Measurements from ENCODE around the gene MYL9. TPM values are rescaled to one million over a fixed set of nuclear protein-coding genes. Genes with fewer than 3 reads are reported as not detected.

The MYL9 gene
- total RNA-seq (1,000 to 10,000 TPM in 1 of 7 donors, 100 to 1,000 TPM in 5, 10 to 100 TPM in 1; 69.5 to 1,408 (median 681) TPM), polyA plus RNA-seq (100 to 1,000 TPM; 269 to 691 TPM)
- long read RNA-seq, donor 1, transcript MYL9-201 (4 exons, 2,821 nt): major isoform, 119 of 182 reads
- long read RNA-seq, donor 1, partial matches to known transcripts: 14 of 182 reads
- long read RNA-seq, donor 1, other reads (novel, unspliced or antisense): 49 of 182 reads
- long read RNA-seq, donor 2, transcript MYL9-201 (4 exons, 2,821 nt): major isoform, 55 of 92 reads
- long read RNA-seq, donor 2, partial matches to known transcripts: 25 of 92 reads
- long read RNA-seq, donor 2, other reads (novel, unspliced or antisense): 11 of 92 reads
- long read RNA-seq, donor 3, transcript MYL9-201 (4 exons, 2,821 nt): major isoform, 236 of 297 reads
- long read RNA-seq, donor 3, transcript MYL9-202 (3 exons, 1,024 nt): minor isoform, 7 of 297 reads
- long read RNA-seq, donor 3, partial matches to known transcripts: 46 of 297 reads
- long read RNA-seq, donor 3, other reads (novel, unspliced or antisense): 8 of 297 reads

GRCh38 chr20:36541227-36541767 lies at the start of gene MYL9:
Gene MYL9, plus strand, starts transcription at chr20:36541519. Its CDS starts 3,366 bp downstream, at chr20:36544885.
- peaks cover 28% of the 10 kb centered on the region for H3K4me1 ChIP-seq (ENCODE audit: insufficient read depth)
- TF ChIP-seq EP300 (IDR thresholded peaks at IDR 0.05): no peak
- TF ChIP-seq POLR2A (IDR thresholded peaks at IDR 0.05): peak; percentile 71
- peak within 1 kb of the TSS; percentile 90 for H3K4me3 ChIP-seq
- no peaks in the 10 kb centered on the region for H3K27me3 ChIP-seq
- WGBS, 3 donors: 0 to 2% (median 0%) methylated on average over 23 to 41 of the region's 41 CpGs
- no peaks in the 10 kb centered on the region for H3K36me3 ChIP-seq
- DNase-seq: peak; percentile 94 to 97 (median 96)
- no peaks in the 10 kb centered on the region for H3K9me3 ChIP-seq
- intact Hi-C loops (cut with DNase I): loop anchor here in 3 of 4 donors (5.0 to 10.0 kb wide), 3 partner anchors 74 to 796 kb away; partner anchors contain the start of gene RBM39 (in 1 of the 3)
- peak within 1 kb of the TSS; percentile 89 to 94 for H3K27ac ChIP-seq

DNA sequence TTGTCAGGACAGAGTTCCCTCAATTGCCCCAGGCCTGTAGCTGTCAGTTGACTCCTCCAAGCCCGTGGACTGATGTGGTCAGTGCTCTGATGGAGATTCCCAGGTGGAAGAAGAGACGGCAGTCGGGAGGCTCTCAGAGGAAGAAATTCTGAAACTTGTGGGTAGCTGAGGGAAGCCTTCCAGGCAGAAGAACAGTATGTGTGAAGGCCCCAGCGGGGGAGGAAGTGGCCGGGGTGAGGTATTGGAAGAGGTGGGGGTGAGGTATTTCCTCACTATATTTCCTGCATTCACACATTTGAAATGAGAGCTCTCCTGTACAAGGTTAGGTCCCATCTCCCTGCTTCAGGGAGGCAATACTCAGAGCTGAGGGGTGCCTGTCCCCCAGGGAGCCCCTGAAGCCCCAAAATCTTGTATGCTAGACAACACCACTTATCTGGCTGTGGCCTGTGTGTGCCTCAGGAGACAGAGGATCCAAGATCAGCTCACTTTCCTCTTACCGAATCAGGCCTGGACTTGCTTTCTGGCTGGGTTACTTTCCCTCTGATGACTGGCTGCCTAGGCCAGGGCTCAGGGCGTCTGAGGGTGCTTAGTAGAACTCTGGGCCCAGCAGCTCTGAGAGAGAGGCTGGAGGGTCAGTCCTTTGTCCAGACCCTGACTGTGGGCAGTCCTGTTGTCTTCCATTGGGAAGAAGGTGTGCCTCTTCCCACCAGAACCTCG lies 49.3 kb upstream of the MYL9 start:
- Histone ChIP-seq H3K9me3 (no peaks in the 10 kb centered on the region), H3K4me1 (ENCODE audit: insufficient read depth) (peaks cover 10% of the 10 kb centered on the region), H3K36me3 (no peaks in the 10 kb centered on the region), H3K27ac (peak overlapping the region in 1 of 2 donors; percentile 49), H3K4me3 (no peak overlapping the region), H3K27me3 (no peaks in the 10 kb centered on the region)
- intact Hi-C loops (cut with DNase I): no loop called here
- DNase-seq: peak in 2 of 5 donors; percentile 41 to 49
- 36 to 46% (median 37%) methylated on average over 8 of the region's 8 CpGs for WGBS, 3 donors
- no peak for TF ChIP-seq CTCF (IDR thresholded peaks at IDR 0.05)
- no peak for TF ChIP-seq POLR2A (IDR thresholded peaks at IDR 0.05)
- no peak for TF ChIP-seq EP300 (IDR thresholded peaks at IDR 0.05)

GRCh38 chr20:36493051-36493800 lies 48.1 kb upstream of the MYL9 start:
- TF ChIP-seq CTCF (IDR thresholded peaks at IDR 0.05) (no peak), POLR2A (IDR thresholded peaks at IDR 0.05) (no peak), EP300 (IDR thresholded peaks at IDR 0.05) (no peak)
- WGBS, 3 donors: 44 to 56% (median 50%) methylated on average over 10 of the region's 10 CpGs
- H3K4me1 ChIP-seq (ENCODE audit: insufficient read depth): peaks cover 17% of the 10 kb centered on the region
- intact Hi-C loops (cut with DNase I): no loop called here
- peak overlapping the region; percentile 28 to 55 for H3K27ac ChIP-seq
- no peak for DNase-seq
- H3K4me3 ChIP-seq: no peak overlapping the region
- H3K9me3 ChIP-seq: no peaks in the 10 kb centered on the region
- no peaks in the 10 kb centered on the region for H3K36me3 ChIP-seq
- no peaks in the 10 kb centered on the region for H3K27me3 ChIP-seq

DNA sequence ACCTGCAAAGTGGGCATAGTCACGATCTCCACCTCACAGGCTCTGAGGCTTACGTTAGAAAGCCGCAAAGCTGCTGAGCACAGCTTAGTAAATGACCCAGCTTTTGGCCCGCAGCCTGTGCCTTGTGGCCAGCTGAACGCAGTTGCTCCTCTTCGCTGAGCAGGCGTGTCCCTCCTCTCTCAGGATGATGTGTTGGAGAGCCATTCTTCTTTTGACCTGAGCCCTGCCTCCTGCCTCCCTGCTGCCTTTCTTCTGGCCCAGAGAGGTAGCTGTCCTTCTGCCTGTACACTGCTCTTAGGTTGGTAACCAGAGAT lies 47.6 kb upstream of the MYL9 start:
- intact Hi-C loops (cut with DNase I): no loop called here
- Histone ChIP-seq H3K27ac (peak overlapping the region in 1 of 2 donors; percentile 55), H3K36me3 (no peaks in the 10 kb centered on the region), H3K9me3 (no peaks in the 10 kb centered on the region), H3K4me1 (ENCODE audit: insufficient read depth) (peaks cover 18% of the 10 kb centered on the region), H3K27me3 (no peaks in the 10 kb centered on the region), H3K4me3 (no peak overlapping the region)
- 14 to 20% (median 15%) methylated on average over 7 of the region's 7 CpGs for WGBS, 3 donors
- peak; percentile 72 to 81 (median 73) for DNase-seq
- TF ChIP-seq CTCF (IDR thresholded peaks at IDR 0.05) (no peak), EP300 (IDR thresholded peaks at IDR 0.05) (no peak), POLR2A (IDR thresholded peaks at IDR 0.05) (no peak)

Data from ovary (tissue), 10 donors.